ENCODE measurements around the gene RTN4R. TPM values are rescaled to one million over a fixed set of nuclear protein-coding genes. Genes with fewer than 3 reads are reported as not detected.

The RTN4R gene
- total RNA-seq, 1 experiment from 2014 or later = 9.6 TPM

DNA sequence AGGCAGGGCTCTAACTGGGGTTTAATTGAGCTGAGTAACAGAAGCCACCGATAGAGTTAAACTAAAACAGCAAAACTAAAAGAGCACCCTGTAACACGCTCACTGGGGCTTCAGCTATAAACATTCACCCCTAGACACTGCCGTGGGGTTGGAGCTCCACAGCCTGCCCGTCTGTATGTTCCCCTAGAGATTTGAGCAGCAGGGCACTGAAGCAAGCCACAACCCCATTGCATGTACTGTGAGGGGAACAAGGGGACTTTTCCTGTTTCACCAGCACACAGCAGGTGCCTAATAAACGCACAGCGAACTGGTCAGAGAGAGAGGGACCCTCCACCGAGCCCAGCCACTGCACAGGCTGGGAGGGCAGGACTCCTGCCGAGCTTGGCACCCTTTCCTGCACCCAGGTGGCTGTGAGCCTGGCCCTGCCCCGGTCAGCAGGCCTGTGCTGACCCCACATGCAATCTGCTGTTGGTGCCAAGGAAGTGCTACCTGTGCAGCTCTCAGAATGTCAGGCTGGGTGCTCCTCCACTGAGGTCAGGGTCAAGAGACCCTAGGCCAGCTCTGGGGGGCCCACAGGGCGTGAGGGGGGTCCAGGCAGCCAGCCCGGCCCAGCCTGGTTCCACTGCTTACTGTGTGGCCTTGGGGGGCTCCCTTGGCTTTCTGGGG, 31.9 kb downstream of the RTN4R start:
- no peaks in the 10 kb centered on the region for H3K27me3 ChIP-seq (replicated peaks; ENCODE audit: insufficient read depth, low read depth, low read length, poor library complexity)
- DNase-seq (ENCODE audit: low spot score) = no peak
- H3K27ac ChIP-seq (ENCODE audit: low read depth, low read length, poor library complexity, severe bottlenecking) = no peak overlapping the region
- intact Hi-C loops (cut with micrococcal nuclease; ENCODE audit: unreplicated experiment) = no loop called here
- H3K36me3 ChIP-seq (ENCODE audit: insufficient read depth, low read length, poor library complexity, severe bottlenecking) = no peaks in the 10 kb centered on the region
- CTCF ChIA-PET = no interaction called here
- H3K4me1 ChIP-seq (ENCODE audit: insufficient read depth, low read length, poor library complexity, severe bottlenecking) = peaks cover 26% of the 10 kb centered on the region
- H3K9me3 ChIP-seq (ENCODE audit: low read depth, low read length, poor library complexity, severe bottlenecking) = no peaks in the 10 kb centered on the region
- H3K4me3 ChIP-seq (ENCODE audit: low read depth, low read length, poor library complexity, severe bottlenecking) = no peak overlapping the region
- TF ChIP-seq, protein P1, sequence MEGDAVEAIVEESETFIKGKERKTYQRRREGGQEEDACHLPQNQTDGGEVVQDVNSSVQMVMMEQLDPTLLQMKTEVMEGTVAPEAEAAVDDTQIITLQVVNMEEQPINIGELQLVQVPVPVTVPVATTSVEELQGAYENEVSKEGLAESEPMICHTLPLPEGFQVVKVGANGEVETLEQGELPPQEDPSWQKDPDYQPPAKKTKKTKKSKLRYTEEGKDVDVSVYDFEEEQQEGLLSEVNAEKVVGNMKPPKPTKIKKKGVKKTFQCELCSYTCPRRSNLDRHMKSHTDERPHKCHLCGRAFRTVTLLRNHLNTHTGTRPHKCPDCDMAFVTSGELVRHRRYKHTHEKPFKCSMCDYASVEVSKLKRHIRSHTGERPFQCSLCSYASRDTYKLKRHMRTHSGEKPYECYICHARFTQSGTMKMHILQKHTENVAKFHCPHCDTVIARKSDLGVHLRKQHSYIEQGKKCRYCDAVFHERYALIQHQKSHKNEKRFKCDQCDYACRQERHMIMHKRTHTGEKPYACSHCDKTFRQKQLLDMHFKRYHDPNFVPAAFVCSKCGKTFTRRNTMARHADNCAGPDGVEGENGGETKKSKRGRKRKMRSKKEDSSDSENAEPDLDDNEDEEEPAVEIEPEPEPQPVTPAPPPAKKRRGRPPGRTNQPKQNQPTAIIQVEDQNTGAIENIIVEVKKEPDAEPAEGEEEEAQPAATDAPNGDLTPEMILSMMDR (conservative IDR thresholded peaks at IDR 0.05; ENCODE audit: low read depth, low read length) = no peak
- no peak for TF ChIP-seq EZH2 (IDR thresholded peaks at IDR 0.05; ENCODE audit: borderline replicate concordance, low read depth, low read length, poor library complexity, severe bottlenecking)
- POLR2A ChIA-PET (ENCODE audit: low non-redundant PET) = no interaction called here
- no TSS peak for BruUV-seq (replicated peaks)

DNA sequence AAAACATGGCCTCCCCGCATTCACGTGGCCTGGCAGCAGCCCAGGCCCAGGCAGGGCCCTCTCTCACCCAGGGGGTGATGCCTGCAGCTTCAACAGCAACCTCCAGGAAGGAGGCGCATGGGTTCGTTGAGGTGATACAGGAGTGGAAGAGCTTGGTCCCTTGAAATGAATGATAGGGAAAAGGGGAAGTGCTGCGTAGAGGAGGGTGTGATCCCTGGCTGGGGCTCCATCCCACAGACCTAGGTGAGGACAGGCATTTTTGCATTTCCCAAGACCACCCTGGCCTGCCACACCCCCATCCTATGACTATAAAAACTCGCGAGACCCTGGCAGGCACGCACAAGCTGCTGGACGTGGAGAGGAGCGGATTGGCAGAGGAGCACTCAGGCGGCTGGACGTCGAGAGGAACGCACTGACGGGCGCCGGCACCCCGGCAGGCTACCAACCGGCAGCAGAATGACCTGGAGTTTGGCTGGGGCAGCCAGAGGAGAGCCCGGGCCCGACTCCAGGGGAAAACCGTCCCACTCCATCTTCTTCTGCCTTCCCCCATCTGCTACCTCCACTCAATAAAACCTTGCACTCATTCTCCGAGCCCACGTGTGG, 32.6 kb downstream of the RTN4R start:
- no peaks in the 10 kb centered on the region for H3K36me3 ChIP-seq (ENCODE audit: insufficient read depth, low read length, poor library complexity, severe bottlenecking)
- POLR2A ChIA-PET (ENCODE audit: low non-redundant PET) = no interaction called here
- H3K4me3 ChIP-seq (ENCODE audit: low read depth, low read length, poor library complexity, severe bottlenecking) = no peak overlapping the region
- no TSS peak for BruUV-seq (replicated peaks)
- TF ChIP-seq, protein P1 (conservative IDR thresholded peaks at IDR 0.05; ENCODE audit: low read depth, low read length) = no peak
- no peak for TF ChIP-seq EZH2 (IDR thresholded peaks at IDR 0.05; ENCODE audit: borderline replicate concordance, low read depth, low read length, poor library complexity, severe bottlenecking)
- peaks cover 26% of the 10 kb centered on the region for H3K4me1 ChIP-seq (ENCODE audit: insufficient read depth, low read length, poor library complexity, severe bottlenecking)
- no peaks in the 10 kb centered on the region for H3K27me3 ChIP-seq (replicated peaks; ENCODE audit: insufficient read depth, low read depth, low read length, poor library complexity)
- CTCF ChIA-PET = no interaction called here
- DNase-seq (ENCODE audit: low spot score) = no peak
- no peaks in the 10 kb centered on the region for H3K9me3 ChIP-seq (ENCODE audit: low read depth, low read length, poor library complexity, severe bottlenecking)
- no peak overlapping the region for H3K27ac ChIP-seq (ENCODE audit: low read depth, low read length, poor library complexity, severe bottlenecking)
- intact Hi-C loops (cut with micrococcal nuclease; ENCODE audit: unreplicated experiment) = no loop called here

DNA sequence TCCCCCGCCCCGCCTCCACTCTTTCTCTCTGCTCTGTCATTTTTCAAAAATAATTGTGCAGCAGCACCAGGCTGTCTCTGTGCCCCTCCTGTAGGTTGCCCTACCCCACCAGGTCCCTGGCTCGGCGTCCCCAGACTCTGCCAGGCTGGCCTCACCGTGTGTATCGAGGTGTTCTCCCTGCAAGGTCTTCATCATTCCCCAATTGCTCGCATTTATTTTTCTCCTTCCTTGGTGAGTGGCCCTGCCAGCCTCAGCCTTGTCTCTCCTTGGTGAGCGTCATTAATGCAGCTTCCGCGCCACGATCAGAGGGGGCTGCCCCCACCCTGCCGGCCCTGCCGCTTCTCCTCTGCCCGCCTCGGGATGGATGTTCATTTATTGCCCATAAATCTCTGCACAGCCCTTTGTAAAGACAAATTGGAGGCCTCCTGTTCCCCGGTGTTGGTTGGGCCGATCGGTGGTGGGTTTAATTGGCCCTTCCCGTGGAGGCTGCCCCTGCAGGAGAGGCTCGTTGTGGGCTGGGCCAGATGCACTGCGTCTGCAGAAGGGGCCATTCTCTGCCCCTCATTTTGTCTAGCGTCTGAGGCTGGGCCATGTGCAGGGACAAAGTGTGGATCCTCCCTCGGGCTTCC, 33.2 kb downstream of the RTN4R start:
- CTCF ChIA-PET = no interaction called here
- intact Hi-C loops (cut with micrococcal nuclease; ENCODE audit: unreplicated experiment) = no loop called here

More for the DNA sequence above, 33.2 kb downstream of the RTN4R start:
- Histone ChIP-seq H3K9me3 (ENCODE audit: low read depth, low read length, poor library complexity, severe bottlenecking) (no peaks in the 10 kb centered on the region), H3K4me1 (ENCODE audit: insufficient read depth, low read length, poor library complexity, severe bottlenecking) (peaks cover 24% of the 10 kb centered on the region), H3K4me3 (ENCODE audit: low read depth, low read length, poor library complexity, severe bottlenecking) (no peak overlapping the region), H3K27ac (ENCODE audit: low read depth, low read length, poor library complexity, severe bottlenecking) (no peak overlapping the region), H3K36me3 (ENCODE audit: insufficient read depth, low read length, poor library complexity, severe bottlenecking) (no peaks in the 10 kb centered on the region), H3K27me3 (replicated peaks; ENCODE audit: insufficient read depth, low read depth, low read length, poor library complexity) (no peaks in the 10 kb centered on the region)
- BruUV-seq (replicated peaks) = no TSS peak
- no peak for DNase-seq (ENCODE audit: low spot score)
- POLR2A ChIA-PET (ENCODE audit: low non-redundant PET) = no interaction called here
- TF ChIP-seq, protein P1 (conservative IDR thresholded peaks at IDR 0.05; ENCODE audit: low read depth, low read length) = no peak
- TF ChIP-seq EZH2 (IDR thresholded peaks at IDR 0.05; ENCODE audit: borderline replicate concordance, low read depth, low read length, poor library complexity, severe bottlenecking) = no peak

Data from A673 (cell line).